ENCODE results near the gene CNN3. TPM values are rescaled to one million over a fixed set of nuclear protein-coding genes. Genes with fewer than 3 reads are reported as not detected.

The CNN3 gene
- total RNA-seq, 1 experiment from 2014 or later: 260 TPM

- Histone ChIP-seq H3K4me3 (ENCODE audit: low read depth, low read length, poor library complexity, severe bottlenecking) (no peak overlapping the region), H3K9me3 (ENCODE audit: low read depth, low read length, poor library complexity, severe bottlenecking) (no peaks in the 10 kb centered on the region), H3K27me3 (replicated peaks; ENCODE audit: insufficient read depth, low read depth, low read length, poor library complexity) (no peaks in the 10 kb centered on the region), H3K4me1 (ENCODE audit: insufficient read depth, low read length, poor library complexity, severe bottlenecking) (no peaks in the 10 kb centered on the region), H3K27ac (ENCODE audit: low read depth, low read length, poor library complexity, severe bottlenecking) (no peak overlapping the region), H3K36me3 (ENCODE audit: insufficient read depth, low read length, poor library complexity, severe bottlenecking) (peaks cover 13% of the 10 kb centered on the region)
- no peak for DNase-seq (ENCODE audit: low spot score)
- intact Hi-C loops (cut with micrococcal nuclease; ENCODE audit: unreplicated experiment): no loop called here
- ChIA-PET CTCF (no interaction called here), POLR2A (ENCODE audit: low non-redundant PET) (no interaction called here)
- TF ChIP-seq EZH2 (IDR thresholded peaks at IDR 0.05; ENCODE audit: borderline replicate concordance, low read depth, low read length, poor library complexity, severe bottlenecking) (no peak), CTCF (conservative IDR thresholded peaks at IDR 0.05; ENCODE audit: low read depth, low read length) (no peak)
- no TSS peak for BruUV-seq (replicated peaks)
Observed at GRCh38 chr1:94887603-94888171, 39.2 kb downstream of the CNN3 start.

GRCh38 chr1:94887106-94887505 is 39.8 kb downstream of the CNN3 start:
- no peak overlapping the region for H3K27ac ChIP-seq (ENCODE audit: low read depth, low read length, poor library complexity, severe bottlenecking)
- no peak for DNase-seq (ENCODE audit: low spot score)
- TF ChIP-seq CTCF (conservative IDR thresholded peaks at IDR 0.05; ENCODE audit: low read depth, low read length): no peak
- no peak for TF ChIP-seq EZH2 (IDR thresholded peaks at IDR 0.05; ENCODE audit: borderline replicate concordance, low read depth, low read length, poor library complexity, severe bottlenecking)
- no peak overlapping the region for H3K4me3 ChIP-seq (ENCODE audit: low read depth, low read length, poor library complexity, severe bottlenecking)
- H3K27me3 ChIP-seq (replicated peaks; ENCODE audit: insufficient read depth, low read depth, low read length, poor library complexity): no peaks in the 10 kb centered on the region
- POLR2A ChIA-PET (ENCODE audit: low non-redundant PET): no interaction called here
- no peaks in the 10 kb centered on the region for H3K9me3 ChIP-seq (ENCODE audit: low read depth, low read length, poor library complexity, severe bottlenecking)
- CTCF ChIA-PET: no interaction called here
- H3K36me3 ChIP-seq (ENCODE audit: insufficient read depth, low read length, poor library complexity, severe bottlenecking): peaks cover 11% of the 10 kb centered on the region
- BruUV-seq (replicated peaks): no TSS peak
- intact Hi-C loops (cut with micrococcal nuclease; ENCODE audit: unreplicated experiment): no loop called here
- no peaks in the 10 kb centered on the region for H3K4me1 ChIP-seq (ENCODE audit: insufficient read depth, low read length, poor library complexity, severe bottlenecking)

- Histone ChIP-seq H3K4me1 (ENCODE audit: insufficient read depth, low read length, poor library complexity, severe bottlenecking) (no peaks in the 10 kb centered on the region), H3K27ac (ENCODE audit: low read depth, low read length, poor library complexity, severe bottlenecking) (no peak overlapping the region), H3K4me3 (ENCODE audit: low read depth, low read length, poor library complexity, severe bottlenecking) (no peak overlapping the region), H3K27me3 (replicated peaks; ENCODE audit: insufficient read depth, low read depth, low read length, poor library complexity) (no peaks in the 10 kb centered on the region), H3K9me3 (ENCODE audit: low read depth, low read length, poor library complexity, severe bottlenecking) (no peaks in the 10 kb centered on the region), H3K36me3 (ENCODE audit: insufficient read depth, low read length, poor library complexity, severe bottlenecking) (peaks cover 6% of the 10 kb centered on the region)
- TF ChIP-seq EZH2 (IDR thresholded peaks at IDR 0.05; ENCODE audit: borderline replicate concordance, low read depth, low read length, poor library complexity, severe bottlenecking) (no peak), CTCF (conservative IDR thresholded peaks at IDR 0.05; ENCODE audit: low read depth, low read length) (no peak)
- no TSS peak for BruUV-seq (replicated peaks)
- DNase-seq (ENCODE audit: low spot score): no peak
- intact Hi-C loops (cut with micrococcal nuclease; ENCODE audit: unreplicated experiment): no loop called here
- ChIA-PET POLR2A (ENCODE audit: low non-redundant PET) (no interaction called here), CTCF (interaction anchor here (0.7 kb wide), 1 partner anchor 156 kb away, joined by 3 read pairs; no protein-coding TSS in a partner anchor)
Observed at GRCh38 chr1:94886361-94886760, 40.5 kb downstream of the CNN3 start.
